Right ventricle myocardium inferior (tissue), 1 donor: ENCODE results near the gene PAPLN. TPM values are rescaled to one million over a fixed set of nuclear protein-coding genes. Genes with fewer than 3 reads are reported as not detected.
A peak's percentile ranks its signal among the peaks of the same experiment; 100 is the strongest.
"Not testable (repeated sequence)": the region's sequence is repeated elsewhere in the genome, so short reads cannot be mapped to it uniquely, and the experiment has no call there.

Experiments
- ATAC-seq: fragments of 200-7000 bp; cut with Tn5 transposase; one replicate; pipeline ENCODE4 v1.9.1; 2020; ENCODE audit warnings: mild to moderate bottlenecking, moderate library complexity
- DNase-seq: peaks from one replicate; pipeline ENCODE4 v3.0.0; 2021; ENCODE audit errors: missing footprints
- intact Hi-C: fragments of 100-400 bp; cut with DNase I; formaldehyde crosslinking; loops from one replicate; pipeline ENCODE4 v1.11.0; 2022
- long read RNA-seq: library from polyadenylated mRNA; unstranded; transcript quantifications from one replicate; pipeline ENCODE4 v2.0.0, GENCODE V29; 2021
- total RNA-seq: library from RNA; stranded (reverse); fragmentation: NEBNext Ultra II Directional; extraction: Animal tissue kit (Norgen Biotek cat#: 25700); gene quantifications from one replicate; pipeline ENCODE4 v1.2.1, GENCODE V29; 2021
- donor health status: DM: no; HTN: yes; CAD: no; lungs with severe emphysema.

Gene PAPLN
- total RNA-seq = 2.5 TPM
- long read RNA-seq, full-length matches to known transcripts = 1 of 6 reads
- long read RNA-seq, partial matches to known transcripts = 2 of 6 reads
- long read RNA-seq, other reads (novel, unspliced or antisense) = 3 of 6 reads

DNA sequence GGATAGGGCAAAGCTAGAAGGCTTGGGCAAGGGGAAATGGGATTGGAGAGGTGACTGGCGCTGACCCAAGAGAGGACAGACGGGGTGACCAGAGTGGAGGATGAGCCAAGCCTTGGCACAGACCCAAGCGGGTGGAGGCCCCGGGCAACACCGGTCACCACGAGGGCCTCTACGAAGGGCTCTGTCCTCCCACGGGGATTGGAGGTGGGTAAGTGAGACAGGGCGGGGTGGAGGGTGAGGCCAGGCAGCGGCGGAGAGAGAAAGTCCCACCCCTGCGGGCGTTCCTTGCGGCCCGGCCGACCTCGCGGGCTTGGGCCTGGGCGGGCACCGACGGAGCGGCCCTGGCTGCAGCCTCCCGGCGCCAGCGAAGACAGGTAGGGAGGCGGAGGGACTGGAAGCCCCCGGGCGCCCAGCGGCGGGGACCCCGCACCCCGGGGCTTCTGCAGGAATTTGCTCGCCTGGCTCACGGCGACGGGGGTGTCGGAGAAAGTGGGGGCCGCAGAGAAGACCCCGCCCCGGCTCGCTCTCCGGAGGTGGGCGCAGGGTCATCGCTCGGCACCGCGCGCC, at the start of gene PAPLN:
Gene PAPLN (plus strand): TSS at position 288 of the 567 bp plus-strand sequence. CDS start 2,273 bp downstream, outside the sequence.
- DNase-seq (no peak), ATAC-seq (no peak)
- intact Hi-C loops = no loop called here

DNA sequence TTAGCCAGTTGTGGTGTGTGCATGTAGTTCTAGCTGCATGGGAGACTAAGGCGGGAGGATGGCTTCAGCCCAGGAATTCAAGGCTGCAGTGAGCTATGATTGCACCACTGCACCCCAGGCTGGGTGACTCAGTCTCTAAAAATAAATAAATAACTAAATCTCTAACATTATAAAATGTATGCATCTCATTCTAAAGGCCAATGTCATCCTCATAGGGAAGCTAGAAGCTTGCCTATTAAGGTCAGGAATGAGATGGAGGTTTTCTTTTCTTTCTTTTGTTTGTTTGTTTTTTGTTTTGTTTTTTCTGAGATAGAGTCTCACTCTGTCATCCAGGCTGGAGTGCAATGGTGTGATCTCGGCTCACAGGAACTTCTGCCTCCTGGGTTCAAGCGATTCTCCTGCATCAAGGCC, 48.8 kb upstream of the PAPLN start:
- intact Hi-C loops = no loop called here
- no peak for ATAC-seq
- no peak for DNase-seq

DNA sequence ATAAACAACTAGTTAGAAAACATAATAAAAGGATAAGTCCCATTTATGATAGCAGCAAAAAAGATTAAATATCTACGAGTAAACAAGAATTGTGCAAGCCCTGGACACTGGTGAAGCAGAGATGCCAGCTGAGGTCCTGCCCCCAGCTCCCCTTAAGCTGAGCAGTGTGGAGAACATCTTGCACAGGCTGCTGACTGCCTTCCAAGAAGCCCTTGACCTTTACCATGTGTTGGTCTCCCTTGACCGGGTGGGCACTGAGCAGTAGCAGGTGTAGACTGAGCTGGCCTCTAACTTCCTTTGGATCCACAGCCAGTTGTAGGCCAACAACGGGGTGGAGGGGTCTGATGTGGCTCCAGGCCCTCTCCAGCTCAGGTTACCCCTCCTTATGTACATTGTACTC, 47.7 kb upstream of the PAPLN start:
- no peak for DNase-seq
- no peak for ATAC-seq
- intact Hi-C loops = no loop called here

- ATAC-seq = no peak
- DNase-seq = no peak
- intact Hi-C loops = no loop called here
Observed at GRCh38 chr14:73191441-73191840, 45.9 kb upstream of the PAPLN start.

DNA sequence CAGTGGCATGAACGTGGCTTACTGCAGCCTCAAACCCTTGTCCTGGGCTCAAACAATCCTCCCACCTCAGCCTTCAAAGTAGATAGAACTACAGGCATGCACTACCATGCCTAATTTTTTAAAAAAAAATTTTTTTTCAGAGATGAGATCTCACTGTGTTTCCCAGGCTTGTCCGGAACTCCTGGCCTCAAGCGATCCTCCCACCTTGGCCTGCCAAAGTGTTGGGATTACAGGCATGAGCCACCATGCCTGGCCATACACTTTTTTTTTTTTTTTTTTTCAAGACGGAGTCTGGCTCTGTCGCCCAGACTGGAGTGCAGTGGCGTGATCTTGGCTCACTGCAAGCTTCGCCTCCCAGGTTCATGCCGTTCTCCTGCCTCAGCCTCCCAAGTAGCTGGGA, 43.0 kb upstream of the PAPLN start:
- DNase-seq, ATAC-seq, intact Hi-C loops: not testable (repeated sequence)

DNA sequence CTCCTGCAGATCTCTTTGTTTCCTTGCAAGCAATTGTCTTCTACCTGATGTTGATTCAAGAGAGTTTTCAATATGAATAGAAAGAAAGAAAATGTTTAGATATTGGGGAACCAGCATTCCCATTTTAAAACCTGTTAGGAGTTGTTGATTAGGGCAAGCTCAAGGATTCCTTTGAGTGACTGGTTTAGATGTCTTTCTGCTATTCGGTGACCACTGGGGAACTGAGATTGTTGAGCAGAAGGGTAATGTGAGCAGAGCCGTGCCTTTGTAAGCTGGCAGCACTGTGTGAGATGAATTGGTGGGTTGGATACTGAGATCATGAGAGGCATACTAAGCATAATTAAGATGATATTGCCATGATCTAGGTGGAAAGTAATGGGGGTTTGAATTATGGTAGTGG, 39.1 kb upstream of the PAPLN start:
- DNase-seq (no peak), ATAC-seq (no peak)
- intact Hi-C loops = no loop called here

DNA sequence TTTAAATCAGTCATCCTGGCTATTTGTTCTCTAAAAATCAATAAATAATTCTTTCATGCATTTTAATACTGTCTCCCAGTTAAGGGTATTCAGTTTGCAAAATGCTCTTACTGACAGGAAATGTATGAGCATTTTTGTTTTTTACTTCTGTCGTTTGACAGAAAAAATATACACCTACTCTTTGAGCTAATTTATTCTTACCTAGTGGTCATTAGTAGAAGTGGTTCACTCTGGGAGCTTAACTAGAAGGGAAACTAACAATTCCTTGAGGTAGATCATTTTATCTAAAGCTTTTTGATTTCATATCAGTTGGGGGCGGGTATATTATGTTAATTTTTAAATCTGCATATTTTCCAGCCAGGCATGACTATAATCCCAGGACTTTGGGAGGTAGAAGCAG, 33.8 kb upstream of the PAPLN start:
- DNase-seq (no peak), ATAC-seq (no peak)
- intact Hi-C loops = no loop called here

GRCh38 chr14:73207615-73208014, 29.7 kb upstream of the PAPLN start:
- DNase-seq (no peak), ATAC-seq (no peak)
- intact Hi-C loops = no loop called here

DNA sequence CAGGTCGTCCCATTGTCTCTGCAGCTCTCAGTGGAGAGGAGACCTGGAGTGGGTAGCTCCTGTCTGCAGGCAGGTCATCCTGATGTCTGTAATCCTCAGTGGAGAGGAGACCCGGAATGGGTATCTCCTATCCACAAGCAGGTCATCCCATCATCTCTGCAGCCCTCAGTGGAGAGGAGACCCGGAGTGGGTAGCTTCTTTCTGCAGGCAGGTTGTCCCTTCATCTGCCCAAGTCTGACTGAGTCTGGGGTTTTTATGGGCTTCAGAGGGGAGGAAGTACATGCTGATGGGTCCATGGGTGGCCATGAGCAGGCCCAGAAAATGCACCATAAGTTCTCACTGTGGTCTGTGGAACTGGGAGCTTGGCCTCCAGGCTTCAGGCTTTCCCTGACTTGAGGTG, 28.9 kb upstream of the PAPLN start:
- intact Hi-C loops = no loop called here
- no peak for ATAC-seq
- no peak for DNase-seq

DNA sequence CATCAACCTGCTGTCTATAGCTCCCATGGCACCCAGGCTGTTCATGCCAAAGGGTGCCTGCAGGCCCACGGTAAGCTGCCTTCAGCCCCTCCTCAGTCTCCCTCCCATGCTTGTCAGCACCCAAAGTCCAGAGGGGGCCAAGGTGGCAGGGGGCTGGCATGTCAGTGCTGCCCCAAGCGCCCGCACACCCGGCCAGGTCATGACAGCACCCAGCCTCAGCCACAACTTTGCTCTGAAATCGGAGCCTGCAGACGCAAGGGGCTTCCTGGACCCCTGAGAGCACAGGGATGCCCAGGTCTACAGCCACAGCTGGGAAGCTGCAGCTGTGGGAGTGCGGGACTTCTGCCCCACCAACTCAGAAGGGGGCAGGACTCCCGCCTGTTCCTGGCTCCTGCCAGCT, 28.5 kb upstream of the PAPLN start:
- DNase-seq (no peak), ATAC-seq (no peak)
- intact Hi-C loops = no loop called here

DNA sequence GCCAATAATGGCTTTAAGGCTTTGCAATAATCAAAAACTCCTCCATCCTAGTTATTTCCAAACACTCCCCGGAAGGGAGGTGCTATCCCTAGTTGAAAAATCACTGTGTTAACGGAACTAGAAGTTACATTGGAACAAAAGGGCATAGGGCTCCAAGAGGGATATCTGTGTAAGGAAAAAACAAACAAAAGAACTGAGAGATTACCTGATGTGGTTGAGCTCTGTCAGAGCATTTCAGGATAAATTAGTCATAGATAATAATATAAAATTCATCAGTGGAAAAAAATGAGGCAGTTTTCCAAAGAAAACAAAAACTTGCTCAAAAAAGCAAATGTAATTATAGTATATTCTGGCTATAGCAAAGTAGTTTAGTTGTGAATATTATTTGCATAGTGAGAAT, 27.4 kb upstream of the PAPLN start:
- intact Hi-C loops = no loop called here
- no peak for ATAC-seq
- no peak for DNase-seq

DNA sequence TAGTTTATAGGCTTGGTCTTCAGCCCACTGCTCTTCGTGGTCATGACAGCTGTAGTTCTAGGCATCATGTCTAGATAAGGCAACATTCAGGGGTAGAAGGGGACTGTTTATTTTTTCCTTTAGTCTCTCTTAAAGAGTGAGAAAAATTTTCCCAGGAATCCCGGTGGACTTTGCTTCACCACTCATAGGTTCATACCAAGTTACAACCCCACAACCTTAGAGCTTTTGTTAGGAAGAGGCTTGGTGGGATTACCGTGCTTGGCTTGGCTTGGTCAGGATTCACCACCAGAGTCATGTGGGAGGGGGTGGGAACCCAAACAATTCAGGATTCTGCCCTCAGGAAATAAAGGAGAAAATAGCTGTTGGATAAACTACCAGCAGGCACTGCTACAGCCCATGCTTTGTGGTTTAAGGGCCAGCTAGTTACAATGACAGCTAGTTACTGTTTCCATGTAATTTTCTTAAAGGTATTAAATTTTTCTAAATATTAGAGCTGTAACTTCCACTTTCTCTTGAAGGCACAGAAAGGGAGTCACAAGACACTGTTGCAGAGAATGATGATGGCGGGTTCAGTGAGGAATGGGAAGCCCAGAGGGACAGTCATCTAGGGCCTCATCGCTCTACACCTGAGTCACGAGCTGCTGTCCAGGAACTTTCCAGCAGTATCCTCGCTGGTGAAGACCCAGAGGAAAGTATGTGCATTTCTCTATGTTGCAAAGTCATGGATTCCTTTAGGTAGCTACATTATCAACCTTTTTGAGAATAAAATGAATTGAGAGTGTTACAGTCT, 25.9 kb upstream of the PAPLN start:
- intact Hi-C loops = no loop called here
- ATAC-seq = no peak
- no peak for DNase-seq

DNA sequence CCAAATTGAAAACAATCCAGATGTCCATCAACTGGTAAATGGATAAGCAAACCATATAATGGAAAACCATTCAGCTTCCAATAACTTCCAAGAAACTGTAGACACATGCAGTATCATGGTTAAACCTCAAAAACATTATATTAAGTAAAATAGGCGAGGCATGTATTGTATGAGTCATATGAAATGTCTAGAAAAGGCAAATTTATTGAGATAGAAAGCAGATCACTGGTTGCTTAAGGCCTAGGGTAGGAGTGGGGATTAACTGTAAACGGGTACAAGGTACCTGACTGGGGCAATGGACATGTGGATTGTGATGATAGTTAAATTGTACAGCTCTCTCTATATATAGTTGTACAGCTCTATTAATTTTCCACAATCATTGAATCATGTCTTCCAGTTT, 21.3 kb upstream of the PAPLN start:
- no peak for ATAC-seq
- intact Hi-C loops = no loop called here
- no peak for DNase-seq

DNA sequence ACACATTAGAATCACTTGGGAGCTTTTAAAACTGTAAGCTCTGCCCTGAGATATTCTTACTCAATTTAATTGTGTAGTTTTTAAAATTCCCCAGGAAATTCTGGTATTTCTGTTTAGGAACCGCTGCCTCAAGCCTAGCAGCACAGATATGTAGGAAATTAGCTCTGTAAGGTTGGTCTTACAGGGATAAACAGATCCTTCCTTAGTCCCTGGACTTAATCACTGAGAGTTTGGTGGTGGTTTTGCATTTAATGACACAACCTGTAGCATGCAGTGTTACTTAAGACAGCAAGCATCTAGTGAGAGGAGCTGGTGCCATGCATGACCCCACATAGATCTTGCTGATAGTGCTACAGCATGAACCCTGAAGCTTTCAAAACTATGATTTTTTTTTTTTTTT, 19.9 kb upstream of the PAPLN start:
- ATAC-seq = no peak
- no peak for DNase-seq
- intact Hi-C loops = no loop called here

DNA sequence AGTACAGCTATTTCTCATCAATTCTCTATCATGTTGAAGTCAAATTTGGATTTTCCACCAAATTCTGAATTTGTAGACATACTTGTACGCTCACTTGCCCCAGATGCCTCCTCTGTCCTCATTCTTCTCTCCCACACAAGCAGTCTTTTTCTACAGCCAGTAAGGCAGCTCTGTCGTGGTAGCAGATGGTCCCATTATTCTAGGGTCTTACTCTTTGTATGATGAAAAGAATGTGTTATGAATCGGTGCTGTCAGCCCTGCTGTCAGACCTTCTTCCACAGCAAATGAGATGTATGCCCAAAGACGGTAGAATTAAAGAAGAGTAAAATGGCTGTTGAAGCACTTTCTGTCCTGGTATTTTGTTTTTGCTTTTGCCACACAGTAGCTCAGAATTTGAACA, 17.2 kb upstream of the PAPLN start:
- intact Hi-C loops = no loop called here
- no peak for DNase-seq
- ATAC-seq = no peak

DNA sequence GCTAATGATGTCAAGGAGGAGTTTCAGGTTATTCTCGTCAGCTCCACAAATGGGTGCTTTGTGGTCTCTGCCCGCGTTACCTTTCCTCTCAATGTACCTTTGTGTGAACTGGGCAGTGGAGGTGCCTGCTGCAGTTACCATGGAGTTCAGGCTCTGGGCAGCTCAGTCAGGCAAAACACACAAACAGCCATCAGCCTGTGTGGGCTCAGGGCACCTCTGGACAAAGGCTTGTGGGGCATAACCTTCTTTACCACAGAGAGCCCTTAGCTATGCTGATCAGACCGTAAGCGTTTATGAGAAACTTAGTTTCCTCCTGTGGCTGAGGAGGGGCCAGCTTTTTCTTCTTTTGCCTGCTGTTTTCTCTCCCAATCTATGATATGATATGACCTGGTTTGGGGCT, 16.7 kb upstream of the PAPLN start:
- ATAC-seq (no peak), DNase-seq (no peak)
- intact Hi-C loops = no loop called here

DNA sequence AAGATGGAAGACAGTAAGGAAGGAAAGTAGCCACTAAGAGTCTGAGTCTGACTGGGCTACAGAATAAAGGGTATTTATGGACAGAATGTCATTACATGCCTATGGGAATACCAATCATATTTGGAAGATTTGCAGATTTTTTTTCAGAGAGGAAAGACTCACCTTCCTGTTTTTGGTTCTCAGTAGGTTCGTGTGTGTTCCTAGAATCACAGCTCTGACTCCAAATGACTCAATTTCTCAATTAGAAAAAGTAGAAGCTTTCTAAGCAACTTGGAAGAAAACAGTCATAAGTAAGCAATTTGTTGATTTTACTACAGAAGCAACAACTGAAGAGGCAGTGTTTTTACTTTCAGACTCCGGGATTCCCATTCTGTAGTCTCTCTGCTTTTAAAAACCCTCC, 15.4 kb upstream of the PAPLN start:
- no peak for DNase-seq
- no peak for ATAC-seq
- intact Hi-C loops = no loop called here

DNA sequence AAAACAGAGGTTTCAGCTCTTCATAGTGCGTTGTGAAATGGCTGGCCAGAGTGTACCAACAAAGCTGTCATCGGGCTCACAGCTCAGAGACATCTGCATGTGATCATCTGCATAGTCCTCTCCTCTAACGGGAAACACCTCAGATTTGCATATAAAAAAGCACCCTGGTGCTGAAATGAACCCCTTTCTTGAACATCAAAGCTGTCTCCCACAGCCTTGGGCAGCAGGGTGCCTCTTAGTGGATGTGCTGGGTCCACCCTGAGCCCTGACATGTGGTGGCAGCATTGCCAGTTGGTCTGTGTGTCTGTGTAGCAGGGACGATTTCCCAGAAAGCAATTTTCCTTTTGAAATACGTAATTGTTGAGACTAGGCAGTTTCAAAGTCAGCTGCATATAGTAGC, 14.3 kb upstream of the PAPLN start:
- peak; percentile 76 for ATAC-seq
- no peak for DNase-seq
- intact Hi-C loops = no loop called here

GRCh38 chr14:73225496-73225895, 11.8 kb upstream of the PAPLN start:
- DNase-seq (no peak), ATAC-seq (no peak)
- intact Hi-C loops = no loop called here
